HepG2 (cell line): Measurements from ENCODE around the gene ADGRB3. TPM values are rescaled to one million over a fixed set of nuclear protein-coding genes. Genes with fewer than 3 reads are reported as not detected.

ENCODE experiments used
- ATAC-seq: fragments of 200-7000 bp; cut with Tn5 transposase; 3 replicates; pipeline ENCODE4 v1.9.1; 2020; ENCODE audit warnings: mild to moderate bottlenecking, moderate library complexity
- BruUV-seq: library from RNA; stranded (reverse); fragments of 400-500 nt; replicated peaks from 2 replicates; lab custom pipeline; 2021; lab: Mats Ljungman, UMichigan
- CTCF ChIA-PET: fragments of 300-600 bp; formaldehyde crosslinking; extraction: SDS; loops from one replicate; lab custom pipeline; 2021; ENCODE audit warnings: low total read pairs, inconsistent platforms, low intra/inter-chr PET ratio; lab: Yijun Ruan, JAX
- POLR2A ChIA-PET: fragments of 350-600 bp; sonication (Branson Sonifier 250); formaldehyde crosslinking; loops from one replicate; lab custom pipeline; 2020; ENCODE audit warnings: antibody characterized with exemption, inconsistent platforms; lab: Yijun Ruan, JAX
- DNase-seq: peaks from one replicate; pipeline ENCODE4 v3.0.0-alpha.2; 2015; ENCODE audit warnings: low spot score
- FAIRE-seq: peaks from 3 replicates; lab custom pipeline; 2011; peaks lifted over from hg19 to GRCh38; lab: Jason Lieb, UNC
- H2AFZ ChIP-seq: one replicate; pipeline ENCODE4 v1.6.1; 2011; ENCODE audit warnings: low read length, inconsistent platforms
- H3K27ac ChIP-seq: fragments of 300-600 bp; 3 replicates; pipeline ENCODE4 v1.8.0; 2011; ENCODE audit warnings: mixed run types, mild to moderate bottlenecking, mixed read lengths, low read length, inconsistent platforms; ENCODE audit not compliant: insufficient read depth; ENCODE audit errors: extremely low read length
- H3K27me3 ChIP-seq, 2 experiments: fragments of 200-600 bp in 1 of 2; 2 replicates in 1 of 2; 3 replicates in 1 of 2; pipeline versions ENCODE4 v1.6.0 to v1.8.0; 2011; ENCODE audit warnings: low read length in 2 of 2, mild to moderate bottlenecking in 2 of 2, moderate library complexity in 2 of 2, inconsistent platforms in 1 of 2; ENCODE audit not compliant: insufficient read depth in 2 of 2, control insufficient read depth in 1 of 2
- H3K36me3 ChIP-seq, 2 experiments: fragments of 200-600 bp in 1 of 2; replicated peaks in 1 of 2; 2 replicates in 1 of 2; 3 replicates in 1 of 2; pipeline versions ENCODE4 v1.5.1 to v1.8.0; 2011; ENCODE audit warnings: low read length in 2 of 2, inconsistent platforms in 1 of 2; ENCODE audit not compliant: insufficient read depth in 2 of 2, control insufficient read depth in 1 of 2
- H3K4me1 ChIP-seq: 2 replicates; pipeline ENCODE4 v1.5.1; 2012; ENCODE audit warnings: low read length, inconsistent platforms; ENCODE audit not compliant: insufficient read depth
- H3K4me2 ChIP-seq: 2 replicates; pipeline ENCODE4 v1.6.0; 2011; ENCODE audit warnings: low read depth, low read length, inconsistent platforms
- H3K4me3 ChIP-seq, 3 experiments: fragments of 200-600 bp in 1 of 3; sonication (generic), shearing (Covaris generic) in 1 of 3; replicated peaks in 1 of 3; 2 replicates each; pipeline ENCODE4 v1.5.1; 2011 to 2016; ENCODE audit warnings: low read length in 3 of 3, inconsistent platforms in 2 of 3, low read depth in 2 of 3, mild to moderate bottlenecking in 2 of 3, control low read depth in 1 of 3, mixed read lengths in 1 of 3; ENCODE audit not compliant: insufficient read depth in 1 of 3
- H3K79me2 ChIP-seq: one replicate; pipeline ENCODE4 v1.6.1; 2011; ENCODE audit warnings: low read length, inconsistent platforms; ENCODE audit not compliant: insufficient read depth
- H3K9ac ChIP-seq: 2 replicates; pipeline ENCODE4 v1.6.0; 2011; ENCODE audit warnings: mild to moderate bottlenecking, low read depth, low read length, inconsistent platforms; ENCODE audit not compliant: insufficient read depth
- H3K9me3 ChIP-seq: 2 replicates; pipeline ENCODE4 v1.5.1; 2012; ENCODE audit warnings: mild to moderate bottlenecking, low read length
- H4K20me1 ChIP-seq: 2 replicates; pipeline ENCODE4 v1.6.0; 2011; ENCODE audit warnings: inconsistent platforms, mild to moderate bottlenecking, low read length, moderate library complexity; ENCODE audit not compliant: insufficient read depth
- CSRNP1 ChIP-seq: sonication (generic); formaldehyde crosslinking; IDR thresholded peaks from 2 replicates; pipeline ENCODE4 v1.8.1; 2023; ENCODE audit warnings: mild to moderate bottlenecking, missing genetic modification reagents
- DMTF1 ChIP-seq: sonication (generic); formaldehyde crosslinking; IDR thresholded peaks from 2 replicates; pipeline ENCODE4 v1.4.0; 2020; ENCODE audit warnings: mild to moderate bottlenecking, missing genetic modification reagents
- ELK4 ChIP-seq: sonication (generic); formaldehyde crosslinking; IDR thresholded peaks from 2 replicates; pipeline ENCODE4 v1.9.0; 2021; ENCODE audit warnings: missing genetic modification reagents, borderline replicate concordance
- HDAC6 ChIP-seq: fragments of 200-600 bp; sonication (generic); IDR thresholded peaks from 2 replicates; pipeline ENCODE4 v1.7.0; 2017; ENCODE audit warnings: mild to moderate bottlenecking, antibody characterized with exemption, low read length, low read depth
- HMGA1 ChIP-seq: sonication (generic); formaldehyde crosslinking; conservative IDR thresholded peaks from 2 replicates; pipeline ENCODE4 v1.4.0; 2020; ENCODE audit warnings: missing genetic modification reagents
- MIER3 ChIP-seq: IDR thresholded peaks from 2 replicates; pipeline ENCODE4 v1.6.1; 2016; ENCODE audit warnings: missing compliant biosample characterization, borderline replicate concordance
- NR2F2 ChIP-seq: IDR thresholded peaks from 2 replicates; pipeline ENCODE4 v1.6.1; 2012; ENCODE audit warnings: low read depth, inconsistent platforms, borderline replicate concordance
- SP140L ChIP-seq: sonication (generic); formaldehyde crosslinking; IDR thresholded peaks from 2 replicates; pipeline ENCODE4 v1.4.0; 2020; ENCODE audit warnings: missing genetic modification reagents, borderline replicate concordance
- ZBTB1 ChIP-seq: sonication (generic); formaldehyde crosslinking; IDR thresholded peaks from 2 replicates; pipeline ENCODE4 v1.4.0; 2020; ENCODE audit warnings: missing genetic modification reagents, borderline replicate concordance
- ZNF501 ChIP-seq: sonication (generic); formaldehyde crosslinking; IDR thresholded peaks from 2 replicates; pipeline ENCODE4 v1.5.1; 2020; ENCODE audit warnings: mild to moderate bottlenecking, moderate library complexity, missing genetic modification reagents
- ZNF512B ChIP-seq: sonication (generic); formaldehyde crosslinking; IDR thresholded peaks from 2 replicates; pipeline ENCODE4 v1.5.1; 2020; ENCODE audit warnings: missing genetic modification reagents, mild to moderate bottlenecking, borderline replicate concordance
- ZNF543 ChIP-seq: sonication (generic); formaldehyde crosslinking; IDR thresholded peaks from 2 replicates; pipeline ENCODE4 v1.4.0; 2020; ENCODE audit warnings: mild to moderate bottlenecking, missing genetic modification reagents
- ZNF674 ChIP-seq: sonication (generic); formaldehyde crosslinking; IDR thresholded peaks from 2 replicates; pipeline ENCODE4 v1.5.0; 2020; ENCODE audit warnings: low read depth, mild to moderate bottlenecking, missing genetic modification reagents
- WGBS: methylation state at CpG from one replicate; pipeline ENCODE4 v1.1.6; 2017; ENCODE audit warnings: low lambda C conversion rate; 5-methylcytosine and 5-hydroxymethylcytosine counted together
- in situ Hi-C: cut with HindIII; loops from 2 replicates; pipeline ENCODE4 v1.10.0; 2017; ENCODE audit warnings: low pct_unique_long_range_greater_than_20kb; ENCODE audit not compliant: extremely low pct_ligation_motif_present
- intact Hi-C: fragments of 100-400 bp; cut with micrococcal nuclease; formaldehyde crosslinking; loops from one replicate; pipeline ENCODE4 v1.10.0; 2022; ENCODE audit not compliant: unreplicated experiment
- polyA plus RNA-seq, 8 experiments: library from polyadenylated mRNA; depleted of rRNA in 3 of 8; stranded (reverse) in 7 of 8; unstranded in 1 of 8; fragments of >200 nt; fragmentation: Illumina TruSeq in 4 of 8; extraction: Trizol in 4 of 8; gene quantifications; 2 replicates each; pipeline versions ENCODE4 v1.2.1 to v1.2.3, GENCODE V29; 2011 to 2016; ENCODE audit warnings: low read depth in 4 of 8, missing spikeins in 1 of 8, mixed read lengths in 1 of 8; ENCODE audit not compliant: insufficient read depth in 1 of 8
- total RNA-seq, 5 experiments: library from RNA; depleted of rRNA; stranded (reverse); fragments of >200 nt; fragmentation: Illumina TruSeq; extraction: Trizol; gene quantifications; 2 replicates each; pipeline ENCODE4 v1.2.3, GENCODE V29; 2016; ENCODE audit warnings: low read depth in 1 of 5

The ADGRB3 gene
- total and polyA plus RNA-seq, 2 of the 13 experiments (the other 11 are each of a cell fraction or from before 2014, with no cell fraction given), result not detected

- Histone ChIP-seq H3K36me3 (no peaks in the 10 kb centered on the region), H3K4me3 (no peak overlapping the region), H3K4me2 (no peak overlapping the region), H3K4me1 (no peaks in the 10 kb centered on the region), H3K27me3 (no peaks in the 10 kb centered on the region), H3K9me3 (no peaks in the 10 kb centered on the region), H3K79me2 (no peaks in the 10 kb centered on the region), H4K20me1 (no peaks in the 10 kb centered on the region), H2AFZ (no peak overlapping the region), H3K27ac (no peak overlapping the region), H3K9ac (no peak overlapping the region)
- no TSS peak for BruUV-seq
- ATAC-seq, result no peak
- no peak for DNase-seq
- FAIRE-seq, result no peak
- TF ChIP-seq ZNF543 (CRISPR knock-in tag) (no peak), HMGA1 (CRISPR knock-in tag) (no peak), SP140L (CRISPR knock-in tag) (no peak), MIER3 (CRISPR knock-in tag) (no peak), ZNF512B (no peak), DMTF1 (CRISPR knock-in tag) (no peak), ZBTB1 (CRISPR knock-in tag) (no peak), ELK4 (CRISPR knock-in tag) (no peak), CSRNP1 (CRISPR knock-in tag) (no peak), ZNF674 (CRISPR knock-in tag) (no peak), ZNF501 (CRISPR knock-in tag) (no peak), HDAC6 (no peak), NR2F2 (no peak)
- intact Hi-C loops, result no loop called here
- CTCF ChIA-PET, result no interaction called here
- POLR2A ChIA-PET, result no interaction called here
- WGBS, result 0% methylated on average over 1 of the region's 1 CpG
- in situ Hi-C loops, result no loop called here
These were observed 54.8 kb downstream of the ADGRB3 start for GRCh38 chr6:68689910-68690309.
